ENCODE data around the gene TBL1Y.

The TBL1Y gene

DNA sequence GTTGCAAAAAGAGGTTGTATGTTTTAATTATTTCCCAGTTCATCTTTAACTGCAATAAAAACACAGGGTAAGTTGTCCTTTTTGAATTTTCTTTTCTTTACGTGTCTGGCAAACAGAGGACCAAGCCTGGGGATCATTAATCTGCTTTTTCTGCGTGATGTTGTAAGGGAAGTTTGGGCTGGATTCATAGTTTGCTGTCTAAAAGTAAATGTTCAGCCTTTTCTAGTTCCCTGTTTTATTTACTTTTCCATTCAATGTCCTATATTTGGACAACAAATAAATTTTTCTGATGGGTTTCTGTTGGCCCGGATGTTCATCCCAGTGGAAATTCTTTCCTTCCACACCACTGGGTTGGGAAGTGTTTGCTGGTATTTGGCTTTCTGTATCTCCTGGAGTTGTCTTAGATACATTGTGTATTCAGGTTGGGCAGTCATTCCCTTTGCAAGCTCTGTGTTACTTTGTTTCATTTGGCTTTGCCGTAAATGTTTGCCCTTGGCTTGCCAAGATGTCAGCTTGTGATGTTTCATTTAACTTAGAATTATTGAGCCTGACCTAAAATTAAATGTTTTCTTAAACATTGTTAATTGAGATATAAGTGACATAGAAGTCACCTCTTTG is 21.4 kb downstream of the TBL1Y start:
- no peak overlapping the region for H3K4me3 Mint-ChIP-seq
- no peaks in the 10 kb centered on the region for H3K36me3 Mint-ChIP-seq (ENCODE audit: low read depth)
- no peak overlapping the region for H3K27ac Mint-ChIP-seq
- no peaks in the 10 kb centered on the region for H3K4me1 Mint-ChIP-seq
- H3K27me3 Mint-ChIP-seq (ENCODE audit: low read depth): no peaks in the 10 kb centered on the region
- TF ChIP-seq, protein P1, sequence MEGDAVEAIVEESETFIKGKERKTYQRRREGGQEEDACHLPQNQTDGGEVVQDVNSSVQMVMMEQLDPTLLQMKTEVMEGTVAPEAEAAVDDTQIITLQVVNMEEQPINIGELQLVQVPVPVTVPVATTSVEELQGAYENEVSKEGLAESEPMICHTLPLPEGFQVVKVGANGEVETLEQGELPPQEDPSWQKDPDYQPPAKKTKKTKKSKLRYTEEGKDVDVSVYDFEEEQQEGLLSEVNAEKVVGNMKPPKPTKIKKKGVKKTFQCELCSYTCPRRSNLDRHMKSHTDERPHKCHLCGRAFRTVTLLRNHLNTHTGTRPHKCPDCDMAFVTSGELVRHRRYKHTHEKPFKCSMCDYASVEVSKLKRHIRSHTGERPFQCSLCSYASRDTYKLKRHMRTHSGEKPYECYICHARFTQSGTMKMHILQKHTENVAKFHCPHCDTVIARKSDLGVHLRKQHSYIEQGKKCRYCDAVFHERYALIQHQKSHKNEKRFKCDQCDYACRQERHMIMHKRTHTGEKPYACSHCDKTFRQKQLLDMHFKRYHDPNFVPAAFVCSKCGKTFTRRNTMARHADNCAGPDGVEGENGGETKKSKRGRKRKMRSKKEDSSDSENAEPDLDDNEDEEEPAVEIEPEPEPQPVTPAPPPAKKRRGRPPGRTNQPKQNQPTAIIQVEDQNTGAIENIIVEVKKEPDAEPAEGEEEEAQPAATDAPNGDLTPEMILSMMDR (IDR thresholded peaks at IDR 0.05; ENCODE audit: unreplicated experiment in 3 of 3): no peak
- no peaks in the 10 kb centered on the region for H3K9me3 Mint-ChIP-seq

DNA sequence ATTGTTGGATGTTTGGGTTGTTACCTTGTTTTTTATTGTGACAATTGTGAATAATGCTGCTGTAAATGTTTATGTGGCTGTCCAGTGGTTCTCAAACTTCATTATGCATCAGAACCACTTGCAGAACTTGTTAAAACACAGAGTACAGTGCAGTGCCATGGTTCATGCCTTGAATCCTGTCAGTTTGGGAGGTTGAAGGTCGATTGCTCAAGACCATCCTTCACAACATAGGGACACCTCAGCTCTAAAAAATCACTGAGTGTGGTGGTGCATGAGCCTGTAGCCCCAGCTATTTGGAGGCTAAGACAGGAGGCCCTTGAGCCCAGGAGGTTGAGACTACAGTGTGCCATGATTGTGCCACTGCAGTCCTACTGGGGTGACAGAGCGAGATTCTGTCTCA is 25.0 kb downstream of the TBL1Y start:
- Mint-ChIP-seq H3K27me3 (ENCODE audit: low read depth) (no peaks in the 10 kb centered on the region), H3K9me3 (no peaks in the 10 kb centered on the region), H3K4me1 (no peaks in the 10 kb centered on the region), H3K36me3 (ENCODE audit: low read depth) (no peaks in the 10 kb centered on the region), H3K4me3 (no peak overlapping the region), H3K27ac (no peak overlapping the region)
- TF ChIP-seq, protein P1 (IDR thresholded peaks at IDR 0.05; ENCODE audit: unreplicated experiment in 3 of 3): no peak

DNA sequence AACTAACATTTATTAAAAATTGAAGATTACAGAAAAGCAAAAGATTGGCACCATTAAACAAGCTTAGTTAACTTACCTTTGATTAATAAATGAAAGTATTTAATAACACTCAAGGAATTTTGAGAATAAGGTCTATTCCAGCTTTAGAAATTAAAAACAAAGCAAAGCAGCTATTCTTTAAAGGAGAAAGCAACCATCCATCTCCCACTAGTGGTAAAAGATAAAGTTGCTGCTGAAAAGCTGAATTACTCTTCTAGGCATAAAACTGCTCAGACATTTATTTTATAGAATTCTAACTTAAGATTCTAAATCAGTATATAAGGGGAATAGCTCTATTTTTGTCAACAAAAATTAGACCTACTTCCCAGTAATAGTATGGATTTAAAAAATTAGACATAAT is 37.2 kb downstream of the TBL1Y start:
- H3K4me1 Mint-ChIP-seq: no peaks in the 10 kb centered on the region
- no peaks in the 10 kb centered on the region for H3K36me3 Mint-ChIP-seq (ENCODE audit: low read depth)
- no peak overlapping the region for H3K27ac Mint-ChIP-seq
- TF ChIP-seq, protein P1 (IDR thresholded peaks at IDR 0.05; ENCODE audit: unreplicated experiment in 3 of 3): no peak
- no peak overlapping the region for H3K4me3 Mint-ChIP-seq
- no peaks in the 10 kb centered on the region for H3K9me3 Mint-ChIP-seq
- no peaks in the 10 kb centered on the region for H3K27me3 Mint-ChIP-seq (ENCODE audit: low read depth)

DNA sequence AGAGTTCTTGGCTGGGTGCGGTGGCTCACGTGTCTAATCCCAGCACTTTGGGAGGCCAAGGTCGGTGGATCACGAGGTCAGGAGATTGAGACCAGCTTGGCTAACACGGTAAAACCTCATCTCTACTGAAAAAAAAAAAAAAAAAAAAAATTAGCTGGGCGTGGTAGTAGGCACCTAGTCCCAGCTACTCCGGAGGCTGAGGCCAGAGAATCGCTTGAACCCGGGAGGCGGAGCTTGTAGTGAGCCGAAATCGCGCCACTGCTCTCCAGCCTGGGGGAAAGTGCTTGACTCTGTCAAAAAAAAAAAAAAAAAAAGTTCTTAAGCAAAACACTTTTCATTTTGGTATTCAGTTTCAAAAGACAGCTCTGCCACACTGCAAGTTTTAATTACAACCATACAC is 37.9 kb downstream of the TBL1Y start:
- Mint-ChIP-seq H3K4me3 (no peak overlapping the region), H3K9me3 (no peaks in the 10 kb centered on the region), H3K4me1 (no peaks in the 10 kb centered on the region), H3K36me3 (ENCODE audit: low read depth) (no peaks in the 10 kb centered on the region), H3K27ac (no peak overlapping the region), H3K27me3 (ENCODE audit: low read depth) (no peaks in the 10 kb centered on the region)
- TF ChIP-seq, protein P1 (IDR thresholded peaks at IDR 0.05; ENCODE audit: unreplicated experiment in 3 of 3): no peak

DNA sequence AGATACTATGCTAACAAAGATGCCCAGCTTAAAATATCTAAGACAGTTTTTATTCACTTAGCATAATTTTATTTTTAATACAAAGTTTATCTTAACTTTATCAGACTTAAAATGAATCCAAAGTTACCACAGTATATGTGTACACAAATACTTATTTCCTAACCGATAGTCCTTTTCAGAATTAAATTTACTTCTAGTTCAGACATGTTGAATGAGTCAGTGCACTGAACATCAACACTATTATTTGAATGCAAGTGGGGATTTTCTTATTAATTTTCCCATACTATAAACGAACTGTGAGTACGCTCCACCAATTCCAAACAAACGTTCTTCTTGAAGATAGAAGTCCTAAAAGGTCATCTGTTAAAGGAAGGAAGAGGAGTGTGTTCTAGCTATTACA is 39.5 kb downstream of the TBL1Y start:
- TF ChIP-seq, protein P1 (IDR thresholded peaks at IDR 0.05; ENCODE audit: unreplicated experiment in 3 of 3): no peak
- Mint-ChIP-seq H3K9me3 (no peaks in the 10 kb centered on the region), H3K27me3 (ENCODE audit: low read depth) (no peaks in the 10 kb centered on the region), H3K27ac (no peak overlapping the region), H3K4me1 (no peaks in the 10 kb centered on the region), H3K4me3 (no peak overlapping the region), H3K36me3 (ENCODE audit: low read depth) (no peaks in the 10 kb centered on the region)

DNA sequence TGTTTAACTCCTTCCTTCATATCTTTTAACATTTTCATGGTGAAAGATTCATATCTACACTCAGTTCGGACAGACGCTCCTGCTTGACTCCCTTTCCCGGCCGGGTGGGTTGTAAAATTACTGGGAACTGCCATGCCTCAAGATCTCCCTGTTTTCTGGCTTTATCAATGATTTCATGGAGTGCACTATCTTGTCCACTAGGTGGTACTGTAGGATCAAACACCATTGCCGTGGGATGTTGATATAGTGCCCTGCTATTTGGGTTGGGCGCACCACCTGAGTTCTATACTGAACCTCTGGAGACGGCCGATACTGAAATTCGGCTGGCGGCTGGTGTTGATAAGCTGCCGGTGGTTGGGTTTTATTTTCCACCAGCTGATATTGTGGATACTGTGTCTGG is 54.2 kb downstream of the TBL1Y start:
- no peaks in the 10 kb centered on the region for H3K9me3 Mint-ChIP-seq
- TF ChIP-seq, protein P1 (IDR thresholded peaks at IDR 0.05; ENCODE audit: unreplicated experiment in 3 of 3): no peak
- no peaks in the 10 kb centered on the region for H3K4me1 Mint-ChIP-seq
- no peaks in the 10 kb centered on the region for H3K36me3 Mint-ChIP-seq (ENCODE audit: low read depth)
- H3K27me3 Mint-ChIP-seq (ENCODE audit: low read depth): no peaks in the 10 kb centered on the region
- no peak overlapping the region for H3K4me3 Mint-ChIP-seq
- no peak overlapping the region for H3K27ac Mint-ChIP-seq
